T-helper 17 cell (primary cell): ENCODE results near the gene PAH. TPM values are rescaled to one million over a fixed set of nuclear protein-coding genes. Genes with fewer than 3 reads are reported as not detected.
A peak's percentile ranks its signal among the peaks of the same experiment; 100 is the strongest.

Experiments
- ATAC-seq: fragments of 150-1000 bp; cut with Tn5 transposase; 2 replicates; pipeline ENCODE4 v1.10.0; 2021; ENCODE audit warnings: mild to moderate bottlenecking, moderate library complexity
- DNase-seq, 3 donors: peaks; one replicate each; pipeline versions ENCODE4 v3.0.0 to v3.0.0-alpha.2; 2020 to 2021
- H3K9me3 ChIP-seq: one replicate; pipeline ENCODE4 v1.7.0; 2013; ENCODE audit warnings: low read length, mild to moderate bottlenecking; ENCODE audit not compliant: control insufficient read depth, poor library complexity, severe bottlenecking
- H3K27ac Mint-ChIP-seq: one replicate; pipeline ENCODE4 v1.8.0; 2022; ENCODE audit warnings: mild to moderate bottlenecking, moderate library complexity, mixed read lengths
- H3K27me3 Mint-ChIP-seq: one replicate; pipeline ENCODE4 v1.8.0; 2022; ENCODE audit warnings: mixed read lengths
- H3K36me3 Mint-ChIP-seq: one replicate; pipeline ENCODE4 v1.8.0; 2022; ENCODE audit warnings: low read depth, mixed read lengths
- H3K4me1 Mint-ChIP-seq: one replicate; pipeline ENCODE4 v1.8.0; 2022; ENCODE audit warnings: mild to moderate bottlenecking, mixed read lengths
- H3K4me3 Mint-ChIP-seq: one replicate; pipeline ENCODE4 v1.8.0; 2022; ENCODE audit warnings: mild to moderate bottlenecking, moderate library complexity, mixed read lengths
- total RNA-seq, 4 donors: library from RNA in 2 of 4; stranded (reverse) in 2 of 4; gene quantifications; one replicate each; pipeline ENCODE4 v1.2.3 and lab custom pipeline; 2022 to 2026

PAH gene
- total RNA-seq, 2 donors from 2014 or later: 0.15 to 1.4 TPM

DNA sequence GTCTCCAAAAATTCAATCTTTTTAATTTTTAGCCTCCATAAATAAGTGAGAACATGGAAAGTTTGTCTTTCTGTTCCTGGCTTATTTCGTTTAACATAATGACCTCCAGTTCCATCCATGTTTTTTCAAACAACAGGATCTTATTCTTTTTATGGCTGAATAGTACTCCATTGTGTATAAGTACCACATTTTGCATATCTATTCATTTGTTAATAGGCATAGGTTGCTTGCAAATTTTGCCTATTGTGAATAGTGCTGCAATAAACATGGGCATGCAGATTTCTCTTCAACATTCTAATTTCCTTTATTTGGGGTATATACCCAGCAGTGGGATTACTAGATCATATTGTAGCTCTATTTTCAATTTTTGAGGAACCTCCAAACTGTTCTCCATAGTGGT is 16.1 kb upstream of the PAH start:
- Mint-ChIP-seq H3K4me3 (no peak overlapping the region), H3K4me1 (no peaks in the 10 kb centered on the region), H3K27ac (no peak overlapping the region), H3K27me3 (peaks cover 14% of the 10 kb centered on the region), H3K36me3 (no peaks in the 10 kb centered on the region)
- no peaks in the 10 kb centered on the region for H3K9me3 ChIP-seq
- DNase-seq (no peak), ATAC-seq (no peak)

DNA sequence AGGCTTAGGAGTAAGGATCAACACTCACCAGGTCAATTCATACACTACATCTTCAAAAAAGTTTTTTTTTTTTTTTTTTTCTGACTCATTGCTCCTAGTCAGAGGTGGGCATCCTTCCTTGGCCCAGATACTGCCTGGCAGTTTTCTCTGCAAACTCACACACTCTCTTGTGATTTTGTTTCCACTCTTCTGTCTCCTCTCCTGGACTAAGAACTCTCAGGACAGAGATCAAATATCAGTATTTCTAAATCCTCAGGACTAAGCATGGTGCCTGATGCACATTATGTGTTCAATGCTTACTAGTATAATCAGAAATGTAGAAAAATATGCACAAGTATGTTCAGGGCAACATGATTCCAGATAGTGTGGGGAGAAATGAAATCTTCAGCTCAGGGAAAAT is 10.2 kb upstream of the PAH start:
- H3K4me3 Mint-ChIP-seq: no peak overlapping the region
- ATAC-seq: no peak
- DNase-seq: no peak
- H3K27ac Mint-ChIP-seq: no peak overlapping the region
- peaks cover 11% of the 10 kb centered on the region for H3K27me3 Mint-ChIP-seq
- no peaks in the 10 kb centered on the region for H3K9me3 ChIP-seq
- no peaks in the 10 kb centered on the region for H3K36me3 Mint-ChIP-seq
- H3K4me1 Mint-ChIP-seq: no peaks in the 10 kb centered on the region

DNA sequence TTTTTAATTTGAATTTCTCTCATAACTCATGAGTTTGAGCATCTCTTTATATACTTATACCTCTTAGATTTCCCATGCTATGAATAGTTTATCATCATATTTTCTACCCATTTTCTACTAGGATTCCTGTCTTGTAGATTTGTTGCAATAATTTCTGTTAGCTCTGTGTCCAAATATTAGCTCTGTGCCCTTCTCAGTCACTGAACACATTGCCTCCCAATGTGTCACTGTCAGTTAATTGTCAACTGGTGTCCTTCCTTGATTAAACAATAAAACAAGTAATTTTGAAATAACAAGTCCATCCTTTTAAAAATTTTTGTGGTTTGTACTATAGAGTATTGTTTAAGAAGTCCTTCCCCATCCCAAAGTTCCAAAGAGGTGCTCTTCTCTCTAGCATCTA is 4.2 kb upstream of the PAH start:
- H3K9me3 ChIP-seq: no peaks in the 10 kb centered on the region
- H3K4me1 Mint-ChIP-seq: no peaks in the 10 kb centered on the region
- no peak overlapping the region for H3K27ac Mint-ChIP-seq
- ATAC-seq (no peak), DNase-seq (no peak)
- no peak overlapping the region for H3K4me3 Mint-ChIP-seq
- no peaks in the 10 kb centered on the region for H3K36me3 Mint-ChIP-seq
- peaks cover 24% of the 10 kb centered on the region for H3K27me3 Mint-ChIP-seq

DNA sequence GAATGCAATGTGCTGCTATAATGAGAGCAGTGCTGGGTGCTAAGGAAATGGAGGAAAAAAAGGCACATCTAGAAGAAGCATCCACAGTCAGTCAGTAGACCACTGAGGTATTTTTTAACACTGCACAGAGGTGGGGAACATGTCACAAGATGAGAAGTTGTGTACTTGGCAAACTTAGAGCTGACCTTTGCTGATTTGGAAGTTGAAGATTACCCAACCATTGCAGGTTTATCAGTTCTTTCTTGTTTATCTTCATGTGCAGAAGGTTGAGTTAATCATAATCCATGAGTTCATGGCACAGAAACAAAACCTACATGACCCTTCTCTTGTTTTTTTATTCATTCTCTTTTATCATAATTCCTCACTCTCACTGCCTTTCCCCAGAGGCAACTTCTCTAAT is 3.2 kb upstream of the PAH start:
- H3K27me3 Mint-ChIP-seq: peaks cover 24% of the 10 kb centered on the region
- H3K36me3 Mint-ChIP-seq: no peaks in the 10 kb centered on the region
- H3K9me3 ChIP-seq: no peaks in the 10 kb centered on the region
- no peak overlapping the region for H3K27ac Mint-ChIP-seq
- DNase-seq: no peak
- no peak overlapping the region for H3K4me3 Mint-ChIP-seq
- ATAC-seq: no peak
- H3K4me1 Mint-ChIP-seq: no peaks in the 10 kb centered on the region

DNA sequence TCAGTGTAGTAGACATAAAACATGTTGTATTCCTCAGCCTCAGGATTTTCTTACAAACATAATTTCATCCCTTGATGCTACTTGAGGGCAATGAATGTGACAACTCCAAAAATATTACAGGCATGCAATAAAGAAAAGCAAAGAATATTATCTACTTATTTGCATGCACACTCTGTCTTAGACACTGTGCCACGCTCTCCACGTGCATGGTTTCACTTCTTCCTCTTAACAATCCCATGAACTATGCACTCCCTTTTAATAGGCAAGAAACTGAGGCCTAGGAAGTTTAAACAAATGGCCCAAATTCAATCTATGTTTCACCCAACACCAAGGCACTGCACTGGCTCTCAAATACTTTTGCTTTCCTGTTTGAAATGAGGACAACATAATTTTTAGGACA is 1.8 kb upstream of the PAH start:
- Mint-ChIP-seq H3K27me3 (peaks cover 24% of the 10 kb centered on the region), H3K4me1 (no peaks in the 10 kb centered on the region), H3K27ac (no peak overlapping the region), H3K36me3 (no peaks in the 10 kb centered on the region), H3K4me3 (no peak overlapping the region)
- no peaks in the 10 kb centered on the region for H3K9me3 ChIP-seq
- DNase-seq (no peak), ATAC-seq (no peak)

DNA sequence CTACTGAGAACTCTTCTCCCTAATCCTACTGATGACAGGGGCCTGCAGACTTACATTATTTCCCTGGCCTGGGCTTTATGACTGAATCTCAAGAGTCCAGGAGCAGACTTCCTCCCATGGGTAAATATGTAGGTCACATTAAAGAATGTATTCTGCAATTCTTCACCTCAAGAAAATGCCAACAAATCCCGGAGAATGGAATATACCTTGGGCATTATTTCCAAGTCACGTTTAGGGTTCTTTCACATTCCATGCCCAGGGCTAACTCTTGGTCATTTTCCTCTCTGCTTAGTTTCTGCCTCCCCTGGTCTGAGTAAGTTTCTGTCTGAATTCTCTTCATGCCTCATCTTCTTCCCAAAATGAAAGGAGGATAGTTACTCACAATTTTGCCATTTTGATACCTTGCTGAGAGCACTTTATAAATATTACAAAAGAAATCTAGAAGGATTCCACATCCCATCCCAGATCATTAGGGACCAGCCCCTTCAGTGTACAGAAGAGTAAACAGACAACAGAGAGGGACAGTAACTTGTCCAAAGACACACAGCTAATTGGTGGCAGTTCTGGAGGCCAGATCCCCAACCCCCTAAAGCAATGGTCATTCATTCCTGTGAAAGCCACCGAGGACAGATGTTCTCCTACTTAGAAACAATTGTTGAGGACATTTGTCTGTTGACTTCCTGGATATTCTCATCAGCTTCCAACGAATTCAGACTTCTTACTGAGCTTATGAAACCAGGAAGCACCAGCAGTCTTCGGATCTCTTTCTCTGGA is 605 bp downstream of the PAH start:
- Mint-ChIP-seq H3K36me3 (no peaks in the 10 kb centered on the region), H3K4me3 (peak overlapping the region; percentile 82), H3K27me3 (peaks cover 17% of the 10 kb centered on the region), H3K4me1 (no peaks in the 10 kb centered on the region), H3K27ac (peak overlapping the region; percentile 35)
- no peaks in the 10 kb centered on the region for H3K9me3 ChIP-seq
- ATAC-seq (no peak), DNase-seq (no peak)

DNA sequence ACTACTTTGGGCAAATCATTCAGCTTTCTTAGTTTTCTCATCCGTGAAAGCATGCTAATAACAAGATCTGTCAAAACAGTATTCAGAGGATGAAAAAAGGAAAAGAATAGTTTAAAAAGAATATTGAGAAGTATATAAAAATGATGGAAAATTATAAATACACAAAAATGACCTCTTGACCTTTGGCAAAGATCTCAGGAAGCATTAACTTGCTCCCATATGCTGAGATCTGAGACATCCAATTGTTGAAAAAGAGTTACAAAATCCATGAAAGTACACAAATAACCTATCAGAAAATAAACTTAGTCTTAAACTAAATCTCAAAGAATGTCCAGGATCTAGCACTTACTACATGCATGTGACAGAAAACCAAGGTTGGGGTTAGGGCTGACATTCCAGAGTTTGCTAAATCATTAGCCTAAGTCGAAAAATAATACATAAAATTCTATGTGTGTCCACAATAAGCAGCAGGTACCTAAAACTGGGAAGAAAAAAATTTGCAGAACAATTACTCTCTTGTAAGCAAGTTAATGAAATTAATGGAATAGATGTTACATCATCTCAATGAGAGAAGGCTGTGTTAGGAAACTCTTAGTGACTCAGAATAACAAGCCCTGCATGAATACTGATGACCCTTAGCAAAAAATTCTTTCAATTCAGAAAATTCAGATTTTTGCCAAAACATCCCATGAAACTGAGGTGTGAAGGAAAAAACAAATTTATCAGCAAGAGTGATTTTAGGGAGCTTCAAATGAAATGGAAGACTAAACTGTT is 3.4 kb downstream of the PAH start:
- H3K9me3 ChIP-seq: no peaks in the 10 kb centered on the region
- no peak overlapping the region for H3K27ac Mint-ChIP-seq
- no peak overlapping the region for H3K4me3 Mint-ChIP-seq
- ATAC-seq (no peak), DNase-seq (no peak)
- H3K36me3 Mint-ChIP-seq: no peaks in the 10 kb centered on the region
- H3K27me3 Mint-ChIP-seq: peaks cover 9% of the 10 kb centered on the region
- H3K4me1 Mint-ChIP-seq: no peaks in the 10 kb centered on the region

DNA sequence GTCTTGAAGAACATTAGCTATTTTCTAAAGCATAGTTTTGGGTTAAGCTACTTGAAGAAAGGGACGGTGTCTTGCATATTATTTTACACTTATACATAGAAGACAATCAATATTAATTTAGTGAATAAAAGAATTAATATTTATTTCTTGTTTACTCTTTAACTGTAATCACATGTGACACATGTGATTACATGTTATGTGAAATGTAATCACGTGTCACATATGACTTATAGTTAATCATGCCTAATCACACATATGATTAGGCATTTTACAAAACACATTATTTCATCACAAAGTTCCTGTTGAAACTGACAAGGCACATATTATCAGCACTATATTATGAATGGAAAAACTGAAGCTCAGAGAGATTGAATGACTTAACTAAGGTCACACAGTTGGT is 4.8 kb downstream of the PAH start:
- Mint-ChIP-seq H3K27me3 (peaks cover 9% of the 10 kb centered on the region), H3K27ac (no peak overlapping the region), H3K36me3 (no peaks in the 10 kb centered on the region), H3K4me3 (no peak overlapping the region), H3K4me1 (no peaks in the 10 kb centered on the region)
- H3K9me3 ChIP-seq: no peaks in the 10 kb centered on the region
- ATAC-seq (no peak), DNase-seq (no peak)

DNA sequence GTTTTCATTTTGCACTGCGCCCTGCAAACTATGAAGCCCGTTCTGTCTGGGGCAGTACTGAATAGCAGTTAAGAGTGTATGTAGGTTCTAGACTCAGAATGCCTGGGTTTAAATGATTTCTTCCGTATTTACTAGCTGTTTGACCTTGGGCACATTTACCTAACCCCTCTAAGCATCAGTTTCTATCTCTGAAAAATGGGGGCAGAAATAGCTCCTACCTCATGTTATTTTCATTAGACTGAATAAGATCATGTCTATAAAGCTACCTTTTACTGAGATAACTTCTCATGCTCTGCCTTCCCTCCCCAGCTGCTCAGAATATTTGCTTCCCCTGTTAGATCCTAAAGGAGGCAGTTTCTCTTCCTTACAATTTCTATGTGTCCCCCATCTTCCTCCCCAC is 5.7 kb downstream of the PAH start:
- no peaks in the 10 kb centered on the region for H3K36me3 Mint-ChIP-seq
- H3K4me3 Mint-ChIP-seq: no peak overlapping the region
- ATAC-seq (no peak), DNase-seq (no peak)
- no peaks in the 10 kb centered on the region for H3K9me3 ChIP-seq
- no peak overlapping the region for H3K27ac Mint-ChIP-seq
- H3K27me3 Mint-ChIP-seq: peaks cover 9% of the 10 kb centered on the region
- no peaks in the 10 kb centered on the region for H3K4me1 Mint-ChIP-seq

DNA sequence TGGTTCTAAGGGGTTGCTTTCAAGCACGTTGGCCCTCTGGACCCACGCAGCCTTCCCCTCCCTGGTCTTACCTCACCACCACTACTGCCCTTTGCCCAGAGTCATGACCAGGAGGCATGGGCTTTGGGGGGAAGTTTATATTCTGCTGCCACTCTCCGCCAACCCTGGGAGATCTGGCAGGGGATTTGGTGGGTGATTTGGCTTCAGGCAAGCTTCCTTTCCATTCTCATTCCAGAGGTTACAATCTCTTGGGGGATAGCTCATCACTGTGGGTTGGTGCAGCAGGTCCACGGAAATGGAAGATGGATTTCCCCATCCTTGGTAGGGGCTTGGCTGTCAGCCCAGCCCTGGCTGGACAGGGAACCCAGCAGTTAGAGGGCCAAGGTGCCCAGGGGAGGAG is 6.3 kb downstream of the PAH start:
- ATAC-seq (no peak), DNase-seq (no peak)
- H3K9me3 ChIP-seq: no peaks in the 10 kb centered on the region
- no peak overlapping the region for H3K27ac Mint-ChIP-seq
- no peak overlapping the region for H3K4me3 Mint-ChIP-seq
- no peaks in the 10 kb centered on the region for H3K4me1 Mint-ChIP-seq
- H3K27me3 Mint-ChIP-seq: peaks cover 9% of the 10 kb centered on the region
- no peaks in the 10 kb centered on the region for H3K36me3 Mint-ChIP-seq

DNA sequence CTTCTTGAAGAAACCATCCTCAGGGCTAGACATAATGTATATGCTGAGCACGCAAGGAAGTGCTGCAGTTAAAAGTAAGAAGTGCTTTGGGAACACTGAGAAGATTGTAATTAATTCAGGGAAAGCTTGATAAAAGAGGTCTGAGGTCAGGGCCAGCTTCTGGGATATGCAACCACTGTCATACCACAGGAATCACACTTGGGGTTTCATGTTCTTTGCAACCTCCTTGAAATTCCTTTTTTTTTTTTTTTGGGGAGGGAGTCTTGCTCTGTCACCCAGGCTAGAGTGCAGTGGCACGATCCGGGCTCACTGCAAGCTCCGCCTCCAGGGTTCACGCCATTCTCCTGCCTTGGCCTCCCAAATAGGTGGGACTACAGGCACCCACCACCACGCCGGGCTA is 6.9 kb downstream of the PAH start:
- no peak for DNase-seq
- no peaks in the 10 kb centered on the region for H3K9me3 ChIP-seq
- Mint-ChIP-seq H3K4me1 (no peaks in the 10 kb centered on the region), H3K4me3 (no peak overlapping the region), H3K27ac (no peak overlapping the region), H3K36me3 (no peaks in the 10 kb centered on the region), H3K27me3 (peaks cover 9% of the 10 kb centered on the region)
- no peak for ATAC-seq

DNA sequence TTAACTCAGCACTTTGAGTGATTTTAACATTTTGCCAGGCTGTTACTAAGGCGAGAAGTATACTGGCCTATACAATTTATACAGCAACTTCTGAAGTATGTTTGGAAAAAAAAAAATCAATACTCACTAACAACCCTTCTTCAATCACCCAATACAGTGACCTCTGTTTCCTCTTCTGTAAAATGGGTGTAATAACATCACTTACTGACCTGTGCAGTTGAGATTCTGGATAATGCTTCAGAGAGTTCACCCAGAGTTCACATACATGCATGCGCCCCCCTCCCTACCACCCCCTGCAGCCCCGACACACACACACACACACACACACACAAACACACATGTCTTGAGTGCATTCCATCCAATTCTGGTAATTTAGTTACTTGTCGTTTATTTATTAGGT is 9.1 kb downstream of the PAH start:
- DNase-seq: no peak
- no peak overlapping the region for H3K4me3 Mint-ChIP-seq
- H3K36me3 Mint-ChIP-seq: no peaks in the 10 kb centered on the region
- no peaks in the 10 kb centered on the region for H3K4me1 Mint-ChIP-seq
- no peak for ATAC-seq
- peaks cover 4% of the 10 kb centered on the region for H3K27me3 Mint-ChIP-seq
- no peaks in the 10 kb centered on the region for H3K9me3 ChIP-seq
- H3K27ac Mint-ChIP-seq: no peak overlapping the region

DNA sequence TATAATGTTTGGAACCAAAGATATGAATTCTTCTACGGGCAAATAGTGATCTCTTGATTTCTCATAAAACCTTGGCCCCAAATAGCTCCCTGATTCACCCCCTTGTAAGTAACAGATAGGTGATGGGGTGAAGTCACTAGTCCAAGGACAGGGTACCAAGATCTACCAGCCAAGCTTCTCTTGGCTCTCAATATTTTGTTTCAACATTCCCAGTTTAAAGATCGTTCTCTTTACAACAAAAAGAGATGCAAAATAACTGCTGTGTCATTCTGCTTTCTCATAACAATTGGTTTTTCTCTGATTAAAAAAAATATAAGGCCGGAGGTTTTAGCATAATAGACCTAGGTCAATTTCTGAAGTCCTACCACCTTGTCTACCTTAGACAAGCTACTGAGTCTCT is 11.8 kb downstream of the PAH start:
- Mint-ChIP-seq H3K4me3 (no peak overlapping the region), H3K4me1 (no peaks in the 10 kb centered on the region), H3K36me3 (no peaks in the 10 kb centered on the region), H3K27ac (no peak overlapping the region), H3K27me3 (no peaks in the 10 kb centered on the region)
- no peaks in the 10 kb centered on the region for H3K9me3 ChIP-seq
- ATAC-seq (no peak), DNase-seq (no peak)
